Right lobe of liver (tissue), 4 donors: ENCODE data around the gene NSDHL.

Experiments used
- CTCF ChIP-seq, 4 donors: fragments of 200-600 bp in 3 of 4; fragments of 450-650 bp in 1 of 4; IDR thresholded peaks; one replicate each; pipeline versions ENCODE4 v1.5.1 to v1.8.0; 2016 to 2022; ENCODE audit warnings: antibody characterized with exemption in 4 of 4, mild to moderate bottlenecking in 2 of 4
- POLR2A ChIP-seq: fragments of 450-650 bp; IDR thresholded peaks from one replicate; pipeline ENCODE4 v1.6.1; 2017; ENCODE audit warnings: antibody characterized with exemption, mild to moderate bottlenecking
- donor health status: DM: no; HTN: no; CAD: no.
- donor health status: DM: no; HTN: no; CAD: no.
- donor health status: DM: no; HTN: yes; CAD: no.

GRCh38 chrX:152912106-152912505, 81.2 kb downstream of the NSDHL start:
- TF ChIP-seq POLR2A: no peak
- no peak for TF ChIP-seq CTCF (IDR thresholded peaks at IDR 0.05)
